H9 (cell line): ENCODE measurements around the gene TSTD2. TPM values are rescaled to one million over a fixed set of nuclear protein-coding genes. Genes with fewer than 3 reads are reported as not detected.

Experiments
- DNase-seq: peaks from one replicate; pipeline ENCODE4 v3.0.0-alpha.2; 2017
- H2AFZ ChIP-seq: one replicate; pipeline ENCODE4 v1.6.1; 2013; ENCODE audit warnings: mild to moderate bottlenecking, low read length, control low read depth, moderate library complexity
- H2AK5ac ChIP-seq: 2 replicates; pipeline ENCODE4 v1.6.1; 2013; ENCODE audit warnings: low read length, control low read depth, mixed read lengths; ENCODE audit not compliant: insufficient read length
- H2BK120ac ChIP-seq: one replicate; pipeline ENCODE4 v1.6.1; 2013; ENCODE audit warnings: low read depth, mild to moderate bottlenecking, low read length, control low read depth, inconsistent platforms; ENCODE audit not compliant: poor library complexity, severe bottlenecking
- H2BK12ac ChIP-seq: 2 replicates; pipeline ENCODE4 v1.6.1; 2013; ENCODE audit warnings: low read length, control low read depth, mixed read lengths, low read depth; ENCODE audit not compliant: insufficient read length
- H2BK15ac ChIP-seq: 2 replicates; pipeline ENCODE4 v1.6.1; 2013; ENCODE audit warnings: low read depth, low read length, control low read depth
- H2BK20ac ChIP-seq: one replicate; pipeline ENCODE4 v1.6.1; 2013; ENCODE audit warnings: low read depth, mild to moderate bottlenecking, low read length, control low read depth, inconsistent platforms; ENCODE audit not compliant: poor library complexity, severe bottlenecking
- H2BK5ac ChIP-seq: 2 replicates; pipeline ENCODE4 v1.6.1; 2013; ENCODE audit warnings: low read length, control low read depth, mixed read lengths; ENCODE audit not compliant: insufficient read length
- H3K14ac ChIP-seq: 2 replicates; pipeline ENCODE4 v1.6.1; 2013; ENCODE audit warnings: low read length, control low read depth; ENCODE audit not compliant: insufficient read depth
- H3K18ac ChIP-seq: 2 replicates; pipeline ENCODE4 v1.6.1; 2013; ENCODE audit warnings: low read depth, mild to moderate bottlenecking, mixed read lengths, low read length, control low read depth; ENCODE audit not compliant: insufficient read length
- H3K23ac ChIP-seq: 2 replicates; pipeline ENCODE4 v1.6.1; 2013; ENCODE audit warnings: low read length, control low read depth, mixed read lengths, low read depth; ENCODE audit not compliant: insufficient read length
- H3K23me2 ChIP-seq: 2 replicates; pipeline ENCODE4 v1.6.1; 2013; ENCODE audit warnings: low read depth, mild to moderate bottlenecking, mixed read lengths, low read length, control low read depth; ENCODE audit not compliant: insufficient read length, poor library complexity, severe bottlenecking
- H3K27ac ChIP-seq: 2 replicates; pipeline ENCODE4 v1.5.1; 2013; ENCODE audit warnings: low read length, control low read depth, mixed read lengths, low read depth; ENCODE audit not compliant: insufficient read length
- H3K27me3 ChIP-seq: 2 replicates; pipeline ENCODE4 v1.6.1; 2013; ENCODE audit warnings: low read length, control low read depth, inconsistent platforms; ENCODE audit not compliant: insufficient read depth
- H3K4ac ChIP-seq: 2 replicates; pipeline ENCODE4 v1.6.1; 2013; ENCODE audit warnings: low read depth, mild to moderate bottlenecking, control low read depth, inconsistent platforms, low read length, moderate library complexity
- H3K4me1 ChIP-seq: 2 replicates; pipeline ENCODE4 v1.6.1; 2013; ENCODE audit warnings: low read length, control low read depth, inconsistent platforms; ENCODE audit not compliant: insufficient read depth
- H3K4me2 ChIP-seq: 2 replicates; pipeline ENCODE4 v1.6.1; 2013; ENCODE audit warnings: low read length, control low read depth, mixed read lengths; ENCODE audit not compliant: insufficient read length, insufficient read depth
- H3K56ac ChIP-seq: 2 replicates; pipeline ENCODE4 v1.6.1; 2013; ENCODE audit warnings: low read depth, mild to moderate bottlenecking, mixed read lengths, low read length, control low read depth; ENCODE audit not compliant: insufficient read length
- H3K79me1 ChIP-seq: 2 replicates; pipeline ENCODE4 v1.6.1; 2013; ENCODE audit warnings: low read depth, mild to moderate bottlenecking, moderate library complexity, low read length, control low read depth, inconsistent platforms; ENCODE audit not compliant: insufficient read depth, poor library complexity, severe bottlenecking
- H3K79me2 ChIP-seq: 2 replicates; pipeline ENCODE4 v1.6.1; 2013; ENCODE audit warnings: low read length, control low read depth, inconsistent platforms; ENCODE audit not compliant: insufficient read depth
- H3K9ac ChIP-seq: 2 replicates; pipeline ENCODE4 v1.6.1; 2013; ENCODE audit warnings: low read length, control low read depth, mixed read lengths; ENCODE audit not compliant: insufficient read length; ENCODE audit errors: extremely low read depth
- H3K9me3 ChIP-seq: one replicate; pipeline ENCODE4 v1.6.1; 2013; ENCODE audit warnings: low read depth, low read length, inconsistent platforms; ENCODE audit not compliant: control insufficient read depth
- H3T11ph ChIP-seq: one replicate; pipeline ENCODE4 v1.6.1; 2013; ENCODE audit warnings: mild to moderate bottlenecking, low read length, control low read depth, inconsistent platforms
- H4K20me1 ChIP-seq: one replicate; pipeline ENCODE4 v1.6.1; 2013; ENCODE audit not compliant: control insufficient read depth, insufficient read length, insufficient read depth
- H4K5ac ChIP-seq: 2 replicates; pipeline ENCODE4 v1.6.1; 2013; ENCODE audit warnings: low read depth, mild to moderate bottlenecking, mixed read lengths, low read length, control low read depth; ENCODE audit not compliant: insufficient read length
- H4K8ac ChIP-seq: replicated peaks from 2 replicates; pipeline ENCODE4 v1.6.1; 2013; ENCODE audit warnings: low read length, control low read depth, mixed read lengths, low read depth; ENCODE audit not compliant: insufficient read length
- H4K91ac ChIP-seq: 2 replicates; pipeline ENCODE4 v1.6.1; 2013; ENCODE audit warnings: low read depth, mild to moderate bottlenecking, moderate library complexity, mixed read lengths, low read length, control low read depth; ENCODE audit not compliant: insufficient read length
- H3K27ac Mint-ChIP-seq, 3 experiments: 2 replicates in 2 of 3; 3 replicates in 1 of 3; pipeline ENCODE4 v1.8.0; 2020 to 2021; ENCODE audit warnings: mixed read lengths in 3 of 3, mild to moderate bottlenecking in 1 of 3, moderate library complexity in 1 of 3
- H3K27me3 Mint-ChIP-seq: 2 replicates; pipeline ENCODE4 v1.8.0; 2021; ENCODE audit warnings: low read depth, mild to moderate bottlenecking, moderate library complexity, mixed read lengths
- H3K36me3 Mint-ChIP-seq, 3 experiments: 2 replicates in 2 of 3; 3 replicates in 1 of 3; pipeline ENCODE4 v1.8.0; 2020 to 2021; ENCODE audit warnings: low read depth in 3 of 3, mixed read lengths in 3 of 3; ENCODE audit not compliant: insufficient read depth in 1 of 3
- H3K4me1 Mint-ChIP-seq, 2 experiments: 2 replicates each; pipeline ENCODE4 v1.8.0; 2020; ENCODE audit warnings: mixed read lengths in 2 of 2
- H3K4me3 Mint-ChIP-seq, 2 experiments: 2 replicates in 1 of 2; 3 replicates in 1 of 2; pipeline ENCODE4 v1.8.0; 2020 to 2021; ENCODE audit warnings: mild to moderate bottlenecking in 2 of 2, mixed read lengths in 2 of 2, moderate library complexity in 1 of 2
- H3K9me3 Mint-ChIP-seq, 2 experiments: 2 replicates in 1 of 2; 3 replicates in 1 of 2; pipeline ENCODE4 v1.8.0; 2020; ENCODE audit warnings: mild to moderate bottlenecking in 2 of 2, mixed read lengths in 2 of 2, moderate library complexity in 1 of 2
- CTCF ChIP-seq: fragments of 200-600 bp; sonication (generic); conservative IDR thresholded peaks from 3 replicates; pipeline ENCODE4 v1.8.0; 2021; ENCODE audit warnings: antibody characterized with exemption, mild to moderate bottlenecking
- WGBS: extraction: QIAGEN DNeasy Blood & Tissue Kit; methylation state at CpG from one replicate; pipeline ENCODE4 v1.1.7; 2013; ENCODE audit warnings: missing lambda C conversion rate, low lambda C conversion rate, mixed read lengths; ENCODE audit not compliant: insufficient read length; ENCODE audit errors: extremely low coverage; 5-methylcytosine and 5-hydroxymethylcytosine counted together
- total RNA-seq: library from RNA; stranded (reverse); gene quantifications from 2 replicates; pipeline ENCODE4 v1.2.1, GENCODE V29; 2021

Gene TSTD2
- total RNA-seq, 1 experiment from 2014 or later = 23.5 TPM

GRCh38 chr9:97627624-97628023 lies 5.5 kb downstream of the TSTD2 start:
- Mint-ChIP-seq H3K36me3 (peaks cover 24 to 45% (median 32%) of the 10 kb centered on the region in 3 experiments), H3K27me3 (no peaks in the 10 kb centered on the region), H3K4me3 (no peak overlapping the region), H3K9me3 (peaks cover 9% of the 10 kb centered on the region in 2 experiments), H3K4me1 (peaks cover 13 to 22% of the 10 kb centered on the region in 2 experiments), H3K27ac (no peak overlapping the region)
- no peak overlapping the region for H4K5ac ChIP-seq
- no peak overlapping the region for H3T11ph ChIP-seq
- H3K4me1 ChIP-seq = 0 out of 2 replicates have a peak, but pooled peaks cover 6% of the 10 kb centered on the region
- H2BK15ac ChIP-seq = no peak overlapping the region
- no peak for TF ChIP-seq CTCF
- peaks cover 14% of the 10 kb centered on the region; the same call in 1 of the 2 replicates for H3K79me2 ChIP-seq
- H3K79me1 ChIP-seq = peaks cover 8% of the 10 kb centered on the region
- no peak overlapping the region for H2AFZ ChIP-seq
- H3K4me2 ChIP-seq = no peak overlapping the region
- no peak overlapping the region for H3K18ac ChIP-seq
- H3K27me3 ChIP-seq = no peaks in the 10 kb centered on the region
- H2BK20ac ChIP-seq = no peak overlapping the region
- no peaks in the 10 kb centered on the region for H3K9me3 ChIP-seq
- no CpG with 5 or more reads among the region's 5 CpGs for WGBS
- H3K9ac ChIP-seq = no peak overlapping the region
- DNase-seq = no peak
- no peak overlapping the region for H2BK120ac ChIP-seq
- peaks cover 6% of the 10 kb centered on the region for H3K23me2 ChIP-seq
- H3K23ac ChIP-seq = no peak overlapping the region
- no peaks in the 10 kb centered on the region for H4K20me1 ChIP-seq
- H3K27ac ChIP-seq = no peak overlapping the region
- no peak overlapping the region for H2BK5ac ChIP-seq
- no peak overlapping the region for H2AK5ac ChIP-seq
- no peak overlapping the region for H3K14ac ChIP-seq
- no peak overlapping the region for H4K91ac ChIP-seq
- H3K4ac ChIP-seq = no peak overlapping the region
- no peak overlapping the region for H3K56ac ChIP-seq
- H4K8ac ChIP-seq = no peak overlapping the region
- no peak overlapping the region for H2BK12ac ChIP-seq
